Activated CD4-positive, alpha-beta T cell treated with anti-CD3 and anti-CD28 coated beads, Interleukin-2, amount 10 ng/mL, durations not matched to agents 7 days and 5 days (primary cell): Measurements from ENCODE around the gene ACOT4. TPM values are rescaled to one million over a fixed set of nuclear protein-coding genes. Genes with fewer than 3 reads are reported as not detected.
"Not testable (repeated sequence)": the region's sequence is repeated elsewhere in the genome, so short reads cannot be mapped to it uniquely, and the experiment has no call there.

Experiments
- CTCF ChIA-PET: fragments of 350-600 bp; sonication (Branson Sonifier 250); formaldehyde crosslinking; loops from one replicate; lab custom pipeline; 2021; ENCODE audit warnings: antibody characterized with exemption; lab: Charles Lee
- POLR2A ChIA-PET: fragments of 350-600 bp; sonication (Branson Sonifier 250); formaldehyde crosslinking; loops from one replicate; lab custom pipeline; 2021; ENCODE audit warnings: antibody characterized with exemption; lab: Charles Lee
- DNase-seq: peaks from one replicate; pipeline ENCODE4 v3.0.0-alpha.2; 2020
- H3K27ac Mint-ChIP-seq: one replicate; pipeline ENCODE4 v1.8.0; 2021; ENCODE audit warnings: mild to moderate bottlenecking, moderate library complexity, mixed read lengths
- H3K27me3 Mint-ChIP-seq: one replicate; pipeline ENCODE4 v1.8.0; 2021; ENCODE audit warnings: mixed read lengths
- H3K36me3 Mint-ChIP-seq: one replicate; pipeline ENCODE4 v1.8.0; 2021; ENCODE audit warnings: low read depth, mixed read lengths
- H3K4me1 Mint-ChIP-seq: one replicate; pipeline ENCODE4 v1.8.0; 2021; ENCODE audit warnings: mixed read lengths
- H3K4me3 Mint-ChIP-seq: one replicate; pipeline ENCODE4 v1.8.0; 2021; ENCODE audit warnings: mild to moderate bottlenecking, moderate library complexity, mixed read lengths
- H3K9me3 Mint-ChIP-seq: one replicate; pipeline ENCODE4 v1.8.0; 2021; ENCODE audit warnings: mixed read lengths
- total RNA-seq, 2 experiments: library from RNA; stranded (reverse); gene quantifications; one replicate each; pipeline ENCODE4 v1.2.3, GENCODE V29; 2021

ACOT4 gene
- total RNA-seq, 2 experiments from 2014 or later = 1.4 to 1.6 TPM

DNA sequence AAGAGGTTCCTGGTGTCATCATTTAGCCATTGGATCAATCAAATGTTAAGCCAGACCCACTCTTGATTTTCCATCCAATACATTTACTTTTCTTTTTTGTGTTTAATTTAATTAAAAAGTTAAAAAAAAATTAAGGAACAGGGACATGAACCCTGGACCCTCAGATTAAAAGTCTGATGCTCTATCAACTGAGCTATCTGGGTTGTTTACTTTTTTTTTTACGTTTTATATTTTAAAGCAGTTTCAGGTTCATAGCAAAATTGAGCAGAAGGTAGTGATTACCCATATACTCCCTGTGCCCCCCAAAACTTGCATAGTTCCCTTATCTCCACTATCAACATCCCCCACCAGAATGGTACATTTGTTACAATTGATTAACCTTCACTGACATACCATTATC is 3.0 kb upstream of the ACOT4 start:
- no peak for DNase-seq
- Mint-ChIP-seq H3K9me3 (peaks cover 4% of the 10 kb centered on the region), H3K4me3 (no peak overlapping the region), H3K36me3 (no peaks in the 10 kb centered on the region), H3K27ac (no peak overlapping the region), H3K27me3 (no peaks in the 10 kb centered on the region), H3K4me1 (peaks cover 18% of the 10 kb centered on the region)
- POLR2A ChIA-PET = no interaction called here
- CTCF ChIA-PET = no interaction called here

DNA sequence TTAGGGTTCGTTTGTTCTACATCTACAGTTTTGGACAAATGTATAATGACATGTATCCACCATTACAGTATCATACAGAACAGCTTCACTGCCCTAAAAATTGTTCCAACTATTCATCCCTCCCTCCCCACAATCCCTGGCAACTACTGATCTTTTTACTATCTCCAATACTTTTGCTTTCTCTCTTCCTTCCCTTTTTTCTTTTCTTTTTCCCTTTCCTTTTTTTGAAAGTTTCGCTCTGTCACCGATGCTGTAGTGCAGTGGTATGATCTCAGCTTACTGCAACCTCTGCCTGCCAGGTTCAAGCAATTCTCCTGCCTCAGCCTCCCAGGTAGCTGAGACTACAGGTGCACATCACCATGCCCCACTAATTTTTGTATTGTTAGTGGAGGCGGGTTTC is 2.6 kb upstream of the ACOT4 start:
- no peak for DNase-seq
- ChIA-PET CTCF (interaction anchor here (1.8 kb wide), 1 partner anchor 19 kb away, joined by 6 read pairs; no protein-coding TSS in a partner anchor), POLR2A (no interaction called here)
- Mint-ChIP-seq H3K4me3 (no peak overlapping the region), H3K36me3 (no peaks in the 10 kb centered on the region), H3K27me3 (no peaks in the 10 kb centered on the region), H3K4me1 (peaks cover 18% of the 10 kb centered on the region), H3K27ac (no peak overlapping the region), H3K9me3 (peaks cover 4% of the 10 kb centered on the region)

DNA sequence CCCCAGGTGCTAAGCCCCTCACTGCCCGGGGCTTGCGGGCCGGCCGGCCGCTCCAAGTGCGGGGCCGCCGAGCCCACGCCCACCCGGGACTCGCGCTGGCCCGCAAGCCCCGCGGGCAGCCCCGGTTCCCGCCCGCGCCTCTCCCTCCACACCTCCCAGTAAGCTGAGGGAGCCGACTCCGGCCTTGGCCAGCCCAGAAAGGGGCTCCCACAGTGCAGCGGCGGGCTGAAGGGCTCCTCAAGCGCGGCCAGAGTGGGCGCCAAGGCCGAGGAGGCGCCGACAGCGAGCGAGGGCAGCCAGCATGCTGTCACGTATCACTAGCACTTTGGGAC is 1.0 kb upstream of the ACOT4 start:
- DNase-seq, POLR2A ChIA-PET, H3K27ac Mint-ChIP-seq, H3K27me3 Mint-ChIP-seq, H3K9me3 Mint-ChIP-seq, H3K36me3 Mint-ChIP-seq: not testable (repeated sequence)
- H3K4me1 Mint-ChIP-seq = peaks cover 18% of the 10 kb centered on the region
- peak overlapping the region; percentile 66 for H3K4me3 Mint-ChIP-seq
- CTCF ChIA-PET = interaction anchor here (1.8 kb wide), 1 partner anchor 20 kb away, joined by 6 read pairs; no protein-coding TSS in a partner anchor

DNA sequence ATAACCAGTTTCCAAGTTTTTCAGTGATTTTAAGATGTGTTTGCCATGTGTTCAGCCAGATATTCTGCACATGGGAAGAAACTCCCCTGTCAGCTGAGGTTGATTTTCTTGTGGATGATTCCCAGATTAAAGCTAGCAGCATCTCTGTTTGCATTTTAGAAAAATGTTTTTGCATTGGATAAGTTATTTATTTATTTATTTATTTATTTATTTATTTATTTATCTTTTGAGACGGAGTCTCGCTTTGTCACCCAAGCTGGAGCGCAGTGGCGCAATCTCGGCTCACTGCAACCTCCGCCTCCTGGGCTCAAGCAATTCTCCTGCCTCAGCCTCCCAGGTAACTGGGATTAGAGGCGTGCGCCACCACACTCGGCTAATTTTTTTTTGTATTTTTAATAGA is 2.8 kb downstream of the ACOT4 start:
- Mint-ChIP-seq H3K4me1 (peaks cover 18% of the 10 kb centered on the region), H3K27me3 (no peaks in the 10 kb centered on the region), H3K9me3 (peaks cover 4% of the 10 kb centered on the region), H3K4me3 (no peak overlapping the region), H3K36me3 (peaks cover 1% of the 10 kb centered on the region), H3K27ac (no peak overlapping the region)
- no peak for DNase-seq
- ChIA-PET POLR2A (no interaction called here), CTCF (interaction anchor here (1.2 kb wide), 1 partner anchor 25 kb away, joined by 4 read pairs; no protein-coding TSS in a partner anchor)

DNA sequence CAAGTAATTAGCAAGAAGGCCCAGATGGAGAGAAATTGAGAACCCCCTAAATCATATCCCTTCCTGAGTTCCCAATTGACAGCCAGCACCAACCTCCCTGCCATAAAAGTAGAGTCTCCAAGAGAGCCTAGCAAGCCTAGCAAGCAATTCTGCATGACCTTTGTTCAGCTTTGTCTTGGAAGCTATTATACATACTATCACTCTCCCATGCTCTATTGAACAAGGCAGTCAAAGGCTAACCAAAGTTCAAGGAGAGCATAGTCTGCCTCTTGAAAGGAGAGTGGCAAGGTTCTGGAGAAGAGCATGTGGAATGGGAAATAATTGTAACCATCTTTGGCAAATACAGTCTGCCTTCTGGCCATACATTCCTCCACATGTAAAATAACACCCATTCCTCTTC is 7.8 kb downstream of the ACOT4 start:
- ChIA-PET CTCF (interaction anchor here (0.6 to 1.0 kb wide), 2 partner anchors 29 to 91 kb away, joined by 4 read pairs; no protein-coding TSS in a partner anchor), POLR2A (no interaction called here)
- Mint-ChIP-seq H3K36me3 (peaks cover 1% of the 10 kb centered on the region), H3K9me3 (no peaks in the 10 kb centered on the region), H3K27ac (no peak overlapping the region), H3K4me3 (no peak overlapping the region), H3K27me3 (peaks cover 2% of the 10 kb centered on the region), H3K4me1 (peaks cover 4% of the 10 kb centered on the region)
- no peak for DNase-seq

DNA sequence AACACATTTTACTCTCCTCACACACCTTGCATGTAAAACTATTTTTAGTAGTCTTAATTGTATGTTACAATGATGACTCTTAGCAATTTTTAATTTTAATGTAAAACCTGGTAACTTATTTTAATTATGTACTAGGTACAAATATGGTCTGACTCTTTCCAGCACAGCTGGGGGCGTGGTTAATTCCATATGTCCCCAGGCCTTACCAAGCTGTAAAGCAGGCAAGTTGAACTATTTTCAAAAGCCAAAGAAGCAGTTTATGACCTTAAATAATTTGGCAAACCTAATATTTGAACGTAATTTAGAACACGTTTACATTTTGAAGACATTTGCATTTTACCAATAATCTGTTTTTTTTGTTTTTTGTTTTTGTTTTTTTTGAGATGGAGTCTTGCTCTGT is 11.3 kb downstream of the ACOT4 start:
- H3K4me3 Mint-ChIP-seq = no peak overlapping the region
- POLR2A ChIA-PET = no interaction called here
- H3K36me3 Mint-ChIP-seq = no peaks in the 10 kb centered on the region
- H3K4me1 Mint-ChIP-seq = peaks cover 9% of the 10 kb centered on the region
- peaks cover 2% of the 10 kb centered on the region for H3K27me3 Mint-ChIP-seq
- no peaks in the 10 kb centered on the region for H3K9me3 Mint-ChIP-seq
- no peak overlapping the region for H3K27ac Mint-ChIP-seq
- CTCF ChIA-PET = no interaction called here
- DNase-seq = no peak

DNA sequence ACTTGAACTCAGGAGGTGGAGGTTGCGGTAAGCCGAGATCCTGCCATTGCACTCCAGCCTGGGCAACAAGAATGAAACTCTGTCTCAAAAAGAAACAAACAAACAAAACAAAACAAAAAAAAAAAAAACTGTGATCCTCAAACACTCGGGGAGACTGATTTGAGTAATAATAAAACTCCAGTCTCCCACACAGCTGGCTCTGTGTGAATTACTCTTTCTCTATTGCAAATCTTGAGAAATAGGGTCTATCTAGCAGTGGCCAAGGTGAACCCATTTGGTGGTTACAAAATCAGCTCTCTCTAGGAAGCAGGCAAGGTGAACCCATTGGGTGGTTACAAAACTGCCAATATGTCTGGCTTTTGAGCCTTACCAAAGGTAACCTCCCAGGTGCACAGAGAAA is 14.6 kb downstream of the ACOT4 start:
- Mint-ChIP-seq H3K4me1 (peaks cover 13% of the 10 kb centered on the region), H3K9me3 (no peaks in the 10 kb centered on the region), H3K36me3 (no peaks in the 10 kb centered on the region), H3K4me3 (no peak overlapping the region), H3K27ac (no peak overlapping the region), H3K27me3 (no peaks in the 10 kb centered on the region)
- CTCF ChIA-PET = interaction anchor here (0.7 to 1.5 kb wide), 4 partner anchors 14 to 123 kb away, joined by 3 read pairs; no protein-coding TSS in a partner anchor
- DNase-seq = no peak
- POLR2A ChIA-PET = no interaction called here

DNA sequence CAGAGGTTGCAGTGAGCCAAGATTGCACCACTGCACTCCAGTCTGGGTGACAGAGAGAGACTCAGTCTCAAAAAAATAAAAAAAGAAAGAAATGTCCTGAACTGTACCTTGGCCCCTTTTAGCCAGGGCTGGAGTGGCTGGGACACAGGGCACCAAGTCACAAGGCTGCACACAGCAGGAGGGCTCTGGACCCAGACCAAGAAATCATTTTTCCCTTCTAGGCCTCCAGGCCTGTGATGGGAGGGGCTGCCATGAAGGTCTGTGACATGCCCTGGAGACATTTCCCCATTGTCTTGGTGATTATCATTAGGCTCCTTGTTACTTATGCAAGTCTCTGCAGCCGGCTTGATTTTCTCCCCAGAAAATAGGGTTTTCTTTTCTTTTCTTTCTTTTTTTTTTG is 15.6 kb downstream of the ACOT4 start:
- POLR2A ChIA-PET = no interaction called here

DNA sequence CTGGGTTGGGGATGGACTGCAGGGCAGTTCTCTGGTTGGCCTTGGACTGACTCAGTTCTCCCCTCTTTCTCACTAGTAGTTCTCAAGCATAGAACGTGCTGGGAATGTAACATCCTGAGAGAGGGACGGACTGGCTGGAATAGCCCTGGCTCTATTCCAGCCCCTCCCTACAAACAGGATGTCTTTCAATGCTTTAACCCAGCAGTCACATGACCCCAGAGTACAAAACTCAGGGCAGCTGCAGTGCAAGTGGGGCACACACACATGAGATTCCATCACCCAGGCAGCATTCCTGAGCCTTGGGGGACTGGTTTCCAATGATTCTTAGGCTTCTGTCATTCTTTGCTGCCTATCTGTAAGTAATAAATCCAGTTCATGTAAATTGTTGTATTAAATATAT is 19.0 kb downstream of the ACOT4 start:
- no peak overlapping the region for H3K4me3 Mint-ChIP-seq

More for the DNA sequence above, 15.6 kb downstream of the ACOT4 start:
- CTCF ChIA-PET = interaction anchor here (0.6 kb wide), 1 partner anchor 1150 kb away, joined by 4 read pairs; no protein-coding TSS in a partner anchor
- no peak overlapping the region for H3K4me3 Mint-ChIP-seq
- DNase-seq = no peak
- H3K27ac Mint-ChIP-seq = no peak overlapping the region
- peaks cover 16% of the 10 kb centered on the region for H3K4me1 Mint-ChIP-seq
- H3K36me3 Mint-ChIP-seq = no peaks in the 10 kb centered on the region
- H3K27me3 Mint-ChIP-seq = no peaks in the 10 kb centered on the region
- no peaks in the 10 kb centered on the region for H3K9me3 Mint-ChIP-seq

DNA sequence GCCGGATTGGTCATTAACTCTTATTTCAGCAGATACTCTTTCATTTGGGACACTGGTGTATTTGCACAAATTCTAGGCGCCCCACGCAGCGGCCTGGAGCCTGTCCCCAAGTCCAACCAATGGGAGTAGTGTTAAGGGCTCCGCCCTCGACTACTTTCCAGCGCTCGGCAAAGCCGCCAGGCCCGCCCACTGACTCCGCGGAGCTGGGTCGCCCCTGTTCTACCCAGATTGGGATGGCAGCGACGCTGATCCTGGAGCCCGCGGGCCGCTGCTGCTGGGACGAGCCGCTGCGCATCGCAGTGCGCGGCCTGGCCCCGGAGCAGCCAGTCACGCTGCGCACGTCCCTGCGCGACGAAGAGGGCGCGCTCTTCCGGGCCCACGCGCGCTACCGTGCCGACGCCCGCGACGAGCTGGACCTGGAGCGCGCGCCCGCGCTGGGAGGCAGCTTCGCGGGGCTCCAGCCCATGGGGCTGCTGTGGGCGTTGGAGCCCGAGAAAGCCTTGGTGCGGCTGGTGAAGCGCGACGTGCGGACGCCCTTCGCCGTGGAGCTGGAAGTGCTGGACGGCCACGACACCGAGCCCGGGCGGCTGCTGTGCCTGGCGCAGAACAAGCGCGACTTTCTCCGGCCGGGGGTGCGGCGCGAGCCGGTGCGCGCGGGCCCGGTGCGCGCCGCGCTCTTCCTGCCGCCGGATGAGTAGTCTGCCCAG is 20.8 kb downstream of the ACOT4 start, which contains the start of gene ACOT6:
Gene ACOT6, plus strand, starts transcription at position 179 of the 707 bp plus-strand sequence. Its CDS starts 55 bp downstream, at position 234.
- Mint-ChIP-seq H3K4me1 (peaks cover 8% of the 10 kb centered on the region), H3K27me3 (no peaks in the 10 kb centered on the region), H3K9me3 (no peaks in the 10 kb centered on the region), H3K36me3 (no peaks in the 10 kb centered on the region), H3K4me3 (peak within 1 kb of the TSS; percentile 82), H3K27ac (peak within 1 kb of the TSS; percentile 81)
- CTCF ChIA-PET = interaction anchor here (0.6 to 1.5 kb wide), 5 partner anchors 11 to 104 kb away, joined by 3 to 5 read pairs (median 4); partner anchors contain the start of gene ACOT2
- DNase-seq = peak; percentile 63
- POLR2A ChIA-PET = interaction anchor here (1.2 kb wide), 1 partner anchor 43 kb away, joined by 3 read pairs; the partner anchor contains the start of gene ACOT2

More for the DNA sequence above, 19.0 kb downstream of the ACOT4 start:
- Mint-ChIP-seq H3K27me3 (no peaks in the 10 kb centered on the region), H3K4me1 (peaks cover 13% of the 10 kb centered on the region), H3K36me3 (no peaks in the 10 kb centered on the region), H3K9me3 (no peaks in the 10 kb centered on the region), H3K27ac (no peak overlapping the region)
- ChIA-PET POLR2A (no interaction called here), CTCF (no interaction called here)
- DNase-seq = no peak

DNA sequence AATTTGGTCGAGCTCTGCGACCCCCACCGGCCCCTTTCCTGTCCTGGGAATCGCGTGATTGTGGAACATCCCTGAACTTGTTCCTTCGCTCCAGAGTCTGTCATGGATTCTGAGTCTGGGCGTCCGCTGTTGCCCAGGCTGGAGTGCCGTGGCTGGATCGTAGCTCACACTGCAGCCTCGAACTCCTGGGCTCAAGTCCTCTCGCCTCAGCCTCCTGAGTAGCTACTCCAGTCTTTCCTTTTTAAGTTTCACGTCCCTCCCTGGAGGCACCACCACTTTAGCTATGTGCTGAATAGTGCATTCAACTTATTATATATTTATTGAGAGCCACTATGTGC is 21.3 kb downstream of the ACOT4 start:
- Mint-ChIP-seq H3K36me3 (no peaks in the 10 kb centered on the region), H3K27me3 (no peaks in the 10 kb centered on the region), H3K27ac (peak overlapping the region; percentile 81), H3K4me3 (peak overlapping the region; percentile 82), H3K9me3 (no peaks in the 10 kb centered on the region), H3K4me1 (peaks cover 8% of the 10 kb centered on the region)
- no peak for DNase-seq
- ChIA-PET POLR2A (interaction anchor here (1.2 kb wide), 1 partner anchor 44 kb away, joined by 3 read pairs; the partner anchor contains the start of gene ACOT2), CTCF (interaction anchor here (0.6 to 1.5 kb wide), 5 partner anchors 11 to 105 kb away, joined by 3 to 5 read pairs (median 4); partner anchors contain the start of gene ACOT2)

DNA sequence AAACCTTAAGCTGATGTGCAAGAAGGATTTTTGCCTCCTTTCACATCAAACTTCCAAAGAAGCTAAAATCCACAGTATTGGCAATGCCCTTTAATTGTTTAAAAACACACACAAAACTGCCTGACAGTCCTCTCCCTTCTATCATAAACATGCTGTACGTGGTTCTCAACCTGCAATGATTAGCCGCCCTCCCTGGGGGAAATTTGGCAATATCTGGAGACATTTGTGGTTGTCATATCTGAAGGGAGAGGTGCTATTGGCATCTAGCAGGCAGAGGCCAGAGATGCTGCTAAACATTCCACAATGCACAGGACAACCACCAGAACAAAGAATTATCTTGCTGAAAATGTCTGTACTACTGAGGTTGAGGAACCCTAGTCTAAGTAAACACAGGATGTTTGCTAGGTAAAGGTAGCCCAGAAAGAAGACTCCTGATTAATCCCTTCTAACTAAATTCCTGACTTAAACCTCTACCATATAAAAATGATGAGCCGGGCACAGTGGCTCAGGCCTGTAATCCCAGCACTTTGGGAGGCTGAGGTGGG is 21.8 kb downstream of the ACOT4 start:
- ChIA-PET POLR2A (interaction anchor here (1.2 kb wide), 1 partner anchor 44 kb away, joined by 3 read pairs; the partner anchor contains the start of gene ACOT2), CTCF (interaction anchor here (0.6 to 1.5 kb wide), 5 partner anchors 10 to 105 kb away, joined by 3 to 5 read pairs (median 4); partner anchors contain the start of gene ACOT2)
- H3K9me3 Mint-ChIP-seq = no peaks in the 10 kb centered on the region
- peaks cover 8% of the 10 kb centered on the region for H3K4me1 Mint-ChIP-seq
- H3K27me3 Mint-ChIP-seq = no peaks in the 10 kb centered on the region
- H3K4me3 Mint-ChIP-seq = peak overlapping the region; percentile 82
- peak overlapping the region; percentile 81 for H3K27ac Mint-ChIP-seq
- H3K36me3 Mint-ChIP-seq = no peaks in the 10 kb centered on the region
- DNase-seq = no peak

DNA sequence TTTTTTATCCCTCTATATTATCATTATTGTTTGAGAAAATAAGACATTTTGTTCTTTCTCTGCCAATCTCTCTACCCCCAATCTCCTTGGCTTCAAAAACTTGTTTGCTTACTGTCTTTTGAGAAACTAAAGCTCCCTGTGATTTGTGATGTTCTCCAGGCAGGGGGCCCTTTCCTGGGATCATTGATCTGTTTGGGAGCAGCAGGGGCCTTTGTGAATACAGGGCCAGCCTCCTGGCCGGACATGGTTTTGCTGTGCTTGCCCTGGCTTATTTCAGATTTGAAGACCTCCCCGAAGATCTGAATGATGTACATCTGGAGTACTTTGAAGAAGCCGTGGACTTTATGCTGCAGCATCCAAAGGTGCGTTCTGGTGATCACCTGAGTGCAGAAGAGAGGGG is 25.2 kb downstream of the ACOT4 start:
- ChIA-PET CTCF (no interaction called here), POLR2A (no interaction called here)
- H3K27ac Mint-ChIP-seq = no peak overlapping the region
- DNase-seq = no peak
- no peaks in the 10 kb centered on the region for H3K27me3 Mint-ChIP-seq
- H3K4me1 Mint-ChIP-seq = peaks cover 3% of the 10 kb centered on the region
- H3K36me3 Mint-ChIP-seq = no peaks in the 10 kb centered on the region
- no peaks in the 10 kb centered on the region for H3K9me3 Mint-ChIP-seq
- no peak overlapping the region for H3K4me3 Mint-ChIP-seq
